Measurements from ENCODE around the gene SAFB.

Gene SAFB

DNA sequence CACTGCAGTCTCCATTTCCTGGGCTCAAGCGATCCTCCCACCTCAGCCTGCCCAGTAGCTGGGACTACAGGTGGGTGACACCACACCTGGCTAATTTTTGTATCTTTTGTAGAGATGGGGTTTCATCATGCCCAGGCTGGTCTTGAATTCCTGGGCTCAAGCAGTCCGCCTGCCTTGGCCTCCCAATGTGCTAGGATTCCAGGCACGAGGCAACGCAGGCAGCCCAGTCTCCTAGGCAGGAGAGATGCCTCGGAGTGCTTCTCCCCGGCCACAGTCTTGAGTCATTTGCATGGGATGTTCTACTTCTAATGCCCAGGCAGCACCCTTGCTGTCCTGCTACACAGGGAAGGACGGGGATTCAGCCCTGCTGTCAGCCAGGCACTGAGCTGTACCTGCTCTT is 48.7 kb downstream of the SAFB start:
- no peak for FAIRE-seq

DNA sequence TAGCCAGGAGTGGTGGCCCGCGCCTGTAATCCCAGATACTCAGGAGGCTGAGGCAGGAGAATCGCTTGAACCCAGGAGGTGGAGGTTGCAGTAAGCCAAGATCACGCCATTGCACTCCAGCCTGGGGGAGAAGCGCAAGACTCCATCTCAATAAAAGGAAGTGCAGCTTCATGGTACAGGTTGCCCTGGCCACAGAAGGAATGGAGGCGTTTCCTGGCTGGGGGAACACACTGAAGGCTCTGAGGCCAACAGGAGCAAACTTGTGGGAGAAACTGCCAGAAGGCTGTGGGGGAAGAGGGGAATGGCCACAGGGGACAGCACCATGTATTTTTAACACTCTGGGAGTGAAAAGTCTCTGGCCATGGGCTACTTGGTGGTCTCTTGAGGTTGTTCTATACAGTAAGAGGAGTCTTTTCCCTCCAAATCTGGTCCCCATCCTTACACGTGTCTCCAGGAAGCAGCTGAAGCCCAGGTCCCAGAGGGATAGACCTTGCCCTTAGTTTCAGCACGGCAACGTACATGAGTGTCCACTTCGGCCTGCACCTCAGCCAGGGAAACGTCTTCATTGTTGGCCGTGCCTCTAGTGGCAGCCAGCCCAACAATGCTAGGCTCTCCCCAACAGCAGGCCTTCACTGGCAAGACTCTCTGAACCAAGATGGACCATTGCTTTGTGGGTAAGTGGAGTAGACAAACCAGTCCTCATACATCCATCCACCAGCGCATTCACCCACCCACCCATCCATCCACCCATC is 50.0 kb downstream of the SAFB start:
- FAIRE-seq = no peak

DNA sequence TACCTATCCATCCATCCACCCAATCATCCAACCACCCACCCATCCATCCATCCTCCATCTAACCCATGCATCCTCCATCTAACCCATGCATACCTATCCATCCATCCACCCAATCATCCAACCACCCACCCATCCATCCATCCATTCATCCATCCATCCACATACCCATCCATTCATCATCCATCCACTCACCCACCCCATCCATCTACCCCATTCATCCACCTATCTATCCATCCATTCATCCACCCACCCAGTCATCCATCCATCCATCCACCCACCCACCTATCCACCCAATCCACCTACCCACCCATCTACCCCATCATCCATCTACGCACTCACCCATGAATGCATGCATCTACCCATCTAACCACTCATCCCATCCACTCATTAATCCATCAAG is 50.9 kb downstream of the SAFB start:
- FAIRE-seq = no peak

DNA sequence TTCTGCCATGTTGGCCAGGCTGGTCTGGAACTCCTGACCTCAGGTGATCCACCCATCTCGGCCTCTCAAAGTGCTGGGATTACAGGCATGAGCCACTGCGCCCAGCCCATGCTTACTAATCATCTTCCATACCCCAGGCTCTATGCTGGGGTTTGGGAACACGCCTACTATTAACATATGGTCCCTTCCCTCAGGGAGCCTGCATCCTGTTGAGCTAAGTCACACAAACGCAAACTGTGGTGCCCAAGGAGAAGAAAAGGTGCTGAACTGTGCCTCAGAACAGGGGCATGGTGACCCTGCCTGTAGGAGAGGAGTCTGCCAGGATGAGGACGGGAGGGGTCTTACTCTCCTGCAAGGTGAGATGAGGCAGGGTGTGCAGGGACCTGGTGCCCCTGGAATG is 51.8 kb downstream of the SAFB start:
- FAIRE-seq = no peak

DNA sequence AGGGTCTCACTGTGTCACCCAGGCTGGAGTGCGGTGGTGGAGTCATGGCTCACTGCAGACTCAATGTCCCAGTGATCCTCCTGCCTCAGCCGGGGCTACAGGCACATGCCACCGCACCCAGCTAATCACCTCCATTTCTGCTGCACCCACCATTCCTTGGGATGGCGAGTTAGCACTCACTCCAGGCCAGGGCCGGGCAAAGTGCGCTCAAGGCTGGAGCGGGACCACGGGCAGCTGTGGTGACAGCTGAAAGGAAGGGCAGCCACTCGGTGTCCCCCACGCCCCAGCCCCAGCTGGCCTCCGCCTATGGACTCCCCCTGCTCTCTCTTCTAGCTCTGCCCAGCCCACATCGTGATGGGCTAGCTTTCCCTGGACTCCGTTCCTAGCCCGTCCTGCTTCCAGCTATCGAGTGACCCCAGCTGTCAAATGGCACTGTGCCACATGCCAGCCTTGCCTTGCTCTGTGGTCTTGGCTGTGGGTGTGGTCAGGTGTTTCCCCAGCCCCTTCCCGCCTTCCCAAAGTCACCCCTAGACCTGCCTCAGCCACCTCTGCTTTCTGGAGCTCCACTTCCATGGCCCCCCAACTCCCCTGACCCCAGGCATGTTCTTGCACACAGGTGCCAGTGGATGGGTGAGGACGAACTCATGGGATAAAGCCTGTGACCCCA is 53.4 kb downstream of the SAFB start:
- FAIRE-seq = no peak

DNA sequence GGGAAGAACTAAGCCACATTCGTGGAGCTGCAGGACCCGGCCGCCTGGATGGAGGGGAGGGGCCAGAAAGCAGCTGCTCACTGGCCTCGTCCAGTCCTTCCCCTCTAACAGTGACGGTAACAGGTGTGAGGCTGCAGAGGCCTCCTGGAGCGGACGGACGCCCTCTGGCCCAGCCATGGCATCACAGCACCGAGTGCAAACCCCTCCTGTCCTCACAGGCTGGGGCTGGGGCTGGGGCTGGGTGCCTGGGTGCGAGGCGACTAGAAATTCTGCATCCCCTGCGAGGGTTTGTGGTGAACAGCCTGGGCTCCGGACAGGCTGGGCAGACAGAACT is 53.9 kb downstream of the SAFB start:
- FAIRE-seq = no peak

DNA sequence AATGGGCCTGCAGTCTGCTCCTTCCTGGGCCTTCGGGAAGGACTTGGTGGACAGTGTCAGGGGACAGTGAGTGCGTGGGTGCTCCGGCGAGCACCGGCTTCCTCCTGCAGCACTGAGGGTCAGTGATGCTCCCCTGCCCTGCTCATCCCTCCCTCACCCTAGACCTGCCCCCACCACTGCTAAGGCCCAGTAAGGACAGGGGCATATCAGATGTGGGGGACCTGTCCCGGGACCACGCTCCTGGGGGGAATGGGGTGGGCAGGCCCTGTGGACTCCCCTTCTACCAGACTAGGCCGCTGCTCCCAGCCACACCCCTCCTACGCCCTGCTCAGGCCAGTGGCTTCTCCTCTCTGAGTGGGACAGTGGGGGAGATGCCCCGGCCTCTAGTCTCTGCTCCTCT is 54.3 kb downstream of the SAFB start:
- no peak for FAIRE-seq

DNA sequence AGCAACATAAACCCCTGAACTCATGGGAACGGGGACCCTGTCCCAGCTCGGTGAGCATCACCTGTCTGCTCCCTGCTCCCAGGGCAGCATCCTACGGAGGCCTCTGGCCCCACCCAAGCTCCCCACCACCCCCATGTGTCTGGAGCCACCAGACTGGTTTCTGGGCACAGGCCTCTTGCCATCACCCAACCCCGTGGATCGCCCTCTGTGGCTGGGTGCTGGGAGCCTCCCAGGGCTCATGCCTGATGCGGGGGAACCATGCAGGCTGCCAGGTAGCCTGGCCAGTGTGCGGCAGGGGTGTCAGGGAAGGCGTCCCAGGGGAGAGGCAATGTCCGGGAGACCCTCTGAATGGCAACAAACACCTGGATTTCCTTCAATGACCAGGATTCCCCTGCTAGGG is 54.7 kb downstream of the SAFB start:
- FAIRE-seq = no peak

DNA sequence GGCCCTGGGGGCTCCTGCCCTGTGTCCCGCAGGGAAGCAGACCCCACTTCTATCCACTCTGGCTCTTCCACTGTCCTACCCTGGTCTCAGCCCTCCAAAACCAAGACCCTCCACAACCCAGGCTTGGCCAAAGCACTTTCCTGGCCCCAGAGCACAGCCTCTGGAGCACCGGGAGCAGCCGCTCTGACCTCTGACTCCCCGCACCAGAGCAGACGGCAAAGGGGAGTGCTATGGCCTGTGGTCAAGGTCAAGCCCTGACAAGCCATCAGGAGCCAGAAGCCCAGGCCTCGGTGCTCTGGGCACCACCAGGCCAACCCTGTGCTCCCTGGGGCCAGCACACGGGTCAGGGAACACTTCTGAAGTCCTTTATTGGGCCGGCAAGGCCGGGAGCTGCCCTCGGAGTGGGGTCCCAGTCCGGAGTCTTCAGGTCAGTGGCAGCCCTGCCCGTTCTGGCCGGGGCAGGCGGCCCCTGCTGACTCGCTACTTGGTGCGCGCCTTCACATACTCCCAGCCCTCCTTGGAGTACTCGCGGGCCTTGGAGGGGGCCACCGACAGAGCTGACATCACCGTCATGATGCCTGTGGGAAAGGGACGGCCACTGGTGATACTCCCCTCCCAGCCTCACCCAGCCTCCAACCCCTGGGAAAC is 55.3 kb downstream of the SAFB start:
- no peak for FAIRE-seq

DNA sequence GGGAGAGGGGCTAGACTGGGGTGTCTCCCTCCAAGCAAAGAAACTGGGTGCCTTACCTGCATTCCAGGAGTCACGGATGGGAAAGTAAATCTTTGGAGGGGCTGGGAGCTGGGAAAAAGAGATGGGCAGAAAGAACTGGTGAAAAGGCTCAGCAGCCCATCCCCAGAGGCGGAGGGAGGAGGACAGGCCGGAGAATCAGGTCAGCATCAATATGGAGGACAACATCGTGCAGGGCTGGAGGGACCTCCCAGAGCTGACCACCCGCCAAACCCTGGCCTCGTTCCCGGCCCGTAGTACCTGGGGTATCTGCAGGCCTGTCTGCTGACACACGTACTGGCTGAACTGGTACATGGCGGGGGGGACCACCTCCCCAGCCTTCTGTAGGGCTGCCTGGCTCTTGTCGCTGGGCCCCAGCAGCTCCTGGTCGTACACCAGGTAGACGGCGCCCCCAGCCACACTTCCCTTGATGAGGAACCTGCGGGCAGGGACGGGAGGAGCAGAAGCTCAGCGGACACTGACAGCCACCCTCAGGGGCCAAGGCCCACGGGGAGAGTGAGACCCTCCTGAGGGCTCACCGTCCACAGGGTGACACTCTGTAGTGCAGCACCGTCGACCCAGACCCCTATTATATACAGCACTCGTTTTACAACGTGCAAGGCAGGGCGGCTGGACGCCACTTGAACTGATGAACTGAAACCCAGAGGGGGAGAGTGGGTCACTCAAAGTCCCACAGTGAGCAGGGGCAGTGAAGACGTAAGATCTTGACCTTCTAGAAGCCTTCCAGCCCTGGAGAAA is 56.6 kb downstream of the SAFB start:
- FAIRE-seq = no peak

DNA sequence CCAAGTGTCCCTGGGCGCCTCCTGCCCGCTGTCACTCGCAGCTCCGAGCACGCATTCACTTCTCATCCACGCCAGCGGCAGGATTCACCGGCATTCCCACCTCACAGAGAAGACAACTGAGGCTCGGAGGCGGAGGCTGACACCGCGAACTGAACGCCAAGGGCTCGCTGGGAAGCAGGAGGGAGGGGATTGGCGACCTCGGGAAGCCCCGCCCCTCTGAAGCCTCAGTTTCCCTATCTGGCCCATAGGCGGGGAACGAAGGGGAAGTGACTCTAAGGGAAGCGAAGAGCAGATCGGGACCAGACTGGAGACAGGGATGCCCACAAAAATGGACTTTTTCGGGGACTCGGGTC is 57.2 kb downstream of the SAFB start:
- no peak for FAIRE-seq

DNA sequence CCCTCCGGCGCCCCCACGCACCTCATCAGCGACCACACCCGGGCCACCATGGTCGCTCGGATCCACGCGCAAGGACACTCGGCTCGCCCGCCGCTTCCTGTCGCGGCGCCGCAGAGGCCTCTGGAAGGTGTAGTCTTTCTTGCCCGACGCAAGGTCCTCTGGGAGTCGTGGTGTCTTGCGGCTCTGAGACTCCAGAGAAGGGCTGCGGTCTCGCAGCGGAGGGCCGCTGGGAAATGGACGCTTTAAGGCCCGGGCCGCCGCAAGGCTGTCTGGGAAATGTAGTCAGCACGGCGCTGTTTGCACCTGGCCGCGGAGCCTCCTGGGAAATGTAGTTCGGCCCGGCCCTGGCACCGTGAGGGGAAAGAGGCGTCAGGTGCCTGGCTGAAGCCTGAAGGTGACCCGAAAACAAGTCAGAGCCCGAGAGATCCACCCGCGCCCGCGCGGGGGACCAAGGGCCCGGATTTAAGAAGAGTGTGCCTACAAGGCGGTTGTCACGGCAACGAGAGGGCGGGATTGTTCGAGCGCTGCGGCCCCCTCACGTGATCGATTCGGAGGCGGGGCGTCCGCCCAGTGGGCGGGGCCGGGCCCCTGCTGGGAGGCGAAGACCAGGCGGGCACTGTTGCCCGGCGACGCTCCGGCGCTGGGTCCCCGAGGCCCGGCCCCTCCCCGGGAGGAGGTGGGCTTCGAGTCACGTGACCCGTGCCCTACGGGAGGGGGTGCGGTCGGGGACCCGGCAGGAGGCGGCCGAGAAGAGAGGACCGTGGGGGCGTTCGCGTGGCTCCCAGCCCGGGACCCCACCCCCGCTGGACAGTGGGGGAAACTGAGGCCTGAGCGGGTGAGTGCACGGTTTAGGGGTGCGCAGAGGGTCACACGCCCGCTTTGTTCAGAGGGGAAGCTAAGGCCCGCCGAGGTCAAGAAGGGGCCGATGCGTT is 57.8 kb downstream of the SAFB start, which contains the start of the genes HSD11B1L and MICOS13:
TSS of gene HSD11B1L (plus strand) at position 591 of the 932 bp plus-strand sequence. CDS start 3,806 bp downstream, outside the sequence.
TSS of gene MICOS13 (minus strand) at position 80 of the 932 bp plus-strand sequence. CDS start at position 50, 30 bp downstream.
- peak; percentile 79 for FAIRE-seq

DNA sequence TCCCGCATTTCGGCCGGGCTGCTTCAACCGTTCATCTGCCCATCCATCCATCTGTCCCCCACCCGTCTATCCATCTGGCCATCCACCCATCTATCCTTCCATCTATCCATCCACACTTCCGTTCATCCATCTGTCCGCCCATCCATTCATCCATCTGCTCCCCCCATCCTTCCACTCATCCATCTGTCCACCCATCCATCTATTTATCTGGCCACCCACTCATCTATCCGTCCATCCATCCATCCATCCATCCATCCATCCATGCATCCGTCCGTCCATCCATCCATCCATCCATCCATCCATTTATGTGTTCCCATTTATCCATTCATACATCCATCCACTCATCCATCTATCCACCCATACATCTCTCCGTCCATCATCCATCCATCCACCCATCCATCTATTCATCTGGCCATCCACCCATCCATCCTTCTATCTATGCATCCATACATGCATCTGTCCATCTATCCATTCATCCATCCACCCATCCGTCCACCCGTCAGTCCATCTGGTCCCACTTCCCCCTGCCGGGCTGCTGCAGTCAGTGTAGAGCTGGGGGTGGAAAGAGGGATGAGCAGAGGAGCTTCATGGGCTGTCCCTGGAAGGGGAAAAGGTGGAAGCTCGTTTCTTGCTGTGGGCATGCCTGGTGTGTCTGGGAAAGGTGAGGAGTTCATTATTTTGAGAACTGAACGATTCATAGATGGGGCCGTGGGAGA is 58.7 kb downstream of the SAFB start:
- no peak for FAIRE-seq

DNA sequence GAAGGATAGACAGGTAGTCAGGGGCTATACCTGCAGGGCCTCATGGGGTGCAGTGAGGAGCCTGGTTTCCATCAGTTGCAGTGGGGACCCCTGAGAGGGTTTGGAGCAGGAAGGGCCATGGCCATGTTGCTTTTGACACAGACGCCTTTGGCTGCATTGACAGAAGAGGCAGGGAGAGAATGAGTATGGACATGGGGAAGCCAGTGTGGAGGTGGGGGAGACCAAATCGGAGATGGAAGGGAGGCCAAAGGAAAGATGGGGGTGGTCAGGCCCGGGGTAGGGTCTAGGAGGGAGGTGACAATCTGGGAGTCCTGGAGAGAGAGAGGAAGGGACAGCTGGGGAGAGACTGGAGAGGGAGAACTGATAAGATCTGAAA is 59.2 kb downstream of the SAFB start:
- no peak for FAIRE-seq

DNA sequence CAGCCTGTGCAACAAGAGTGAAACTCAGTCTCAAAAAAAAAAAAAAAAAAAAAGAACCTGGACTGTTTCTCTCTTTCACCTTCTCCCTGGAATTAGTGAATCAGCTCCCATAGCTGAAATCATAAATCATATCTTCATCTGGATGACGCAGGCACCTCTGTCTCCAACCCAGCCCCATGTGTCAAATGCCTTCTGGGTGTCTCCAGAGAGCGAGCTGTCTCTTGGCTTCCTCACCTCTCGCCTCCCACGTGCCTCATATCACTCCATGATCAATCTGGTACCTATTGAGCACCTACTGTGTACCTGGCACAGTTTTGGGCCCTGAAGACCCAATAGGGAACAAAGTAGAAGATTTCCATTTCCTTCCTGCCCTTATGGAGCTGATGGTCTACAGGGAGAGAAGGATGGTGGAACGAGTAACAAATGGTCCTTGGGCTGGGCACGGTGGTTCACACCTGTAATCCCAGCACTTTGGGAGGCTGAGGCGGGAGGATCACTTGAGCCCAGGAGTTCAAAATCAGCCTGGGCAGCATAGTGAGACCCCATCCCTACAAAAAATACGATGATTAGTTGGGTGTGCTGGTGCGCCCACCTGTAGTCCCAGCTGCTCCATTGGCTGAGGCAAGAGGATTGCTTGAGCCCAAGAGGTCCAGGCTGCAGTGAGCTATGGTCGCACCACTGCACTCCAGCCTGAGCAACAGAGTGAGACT is 60.4 kb downstream of the SAFB start:
- no peak for FAIRE-seq

DNA sequence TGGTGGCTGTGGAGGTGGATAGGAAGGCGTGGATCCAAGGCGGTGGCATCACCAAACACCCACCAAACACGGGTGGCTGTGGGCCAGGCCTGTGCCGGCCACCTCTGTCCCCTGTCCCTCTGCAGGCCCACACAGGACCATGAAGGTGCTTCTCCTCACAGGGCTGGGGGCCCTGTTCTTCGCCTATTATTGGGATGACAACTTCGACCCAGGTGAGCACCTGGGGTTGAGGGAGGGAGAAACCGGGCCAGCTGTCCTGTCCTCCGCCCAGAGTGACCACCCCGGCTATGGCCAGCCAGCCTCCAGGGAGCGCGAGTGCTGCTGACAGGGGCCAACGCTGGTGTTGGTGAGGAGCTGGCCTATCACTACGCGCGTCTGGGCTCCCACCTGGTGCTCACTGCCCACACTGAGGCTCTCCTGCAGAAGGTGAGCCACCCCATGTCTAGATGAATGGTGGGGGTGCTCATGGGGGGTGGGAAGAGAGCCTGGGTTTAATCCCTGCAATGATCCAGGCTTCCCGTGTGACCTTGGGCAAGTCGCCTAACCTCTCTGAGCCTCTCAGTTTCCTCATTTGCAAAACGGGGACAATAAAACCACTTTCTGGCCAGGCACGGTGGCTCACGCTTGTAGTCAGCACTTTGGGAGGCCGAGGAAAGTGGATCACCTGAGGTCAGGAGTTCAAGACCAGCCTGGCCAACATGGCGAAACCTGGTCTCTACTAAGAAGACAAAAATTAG is 62.0 kb downstream of the SAFB start:
- no peak for FAIRE-seq

DNA sequence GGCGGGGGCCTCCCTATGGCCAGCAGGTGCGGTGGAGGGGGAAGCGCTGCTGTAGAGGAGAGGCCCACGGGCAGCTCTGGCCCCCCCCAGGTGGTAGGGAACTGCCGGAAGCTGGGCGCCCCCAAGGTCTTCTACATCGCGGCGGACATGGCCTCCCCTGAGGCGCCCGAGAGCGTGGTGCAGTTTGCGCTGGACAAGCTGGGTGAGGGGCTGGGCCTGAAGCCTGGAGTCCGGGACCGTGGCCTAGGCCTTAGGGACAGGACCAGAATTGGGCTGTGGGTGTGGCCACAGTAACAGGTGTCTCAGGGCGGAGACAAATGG is 63.4 kb downstream of the SAFB start:
- FAIRE-seq = no peak

DNA sequence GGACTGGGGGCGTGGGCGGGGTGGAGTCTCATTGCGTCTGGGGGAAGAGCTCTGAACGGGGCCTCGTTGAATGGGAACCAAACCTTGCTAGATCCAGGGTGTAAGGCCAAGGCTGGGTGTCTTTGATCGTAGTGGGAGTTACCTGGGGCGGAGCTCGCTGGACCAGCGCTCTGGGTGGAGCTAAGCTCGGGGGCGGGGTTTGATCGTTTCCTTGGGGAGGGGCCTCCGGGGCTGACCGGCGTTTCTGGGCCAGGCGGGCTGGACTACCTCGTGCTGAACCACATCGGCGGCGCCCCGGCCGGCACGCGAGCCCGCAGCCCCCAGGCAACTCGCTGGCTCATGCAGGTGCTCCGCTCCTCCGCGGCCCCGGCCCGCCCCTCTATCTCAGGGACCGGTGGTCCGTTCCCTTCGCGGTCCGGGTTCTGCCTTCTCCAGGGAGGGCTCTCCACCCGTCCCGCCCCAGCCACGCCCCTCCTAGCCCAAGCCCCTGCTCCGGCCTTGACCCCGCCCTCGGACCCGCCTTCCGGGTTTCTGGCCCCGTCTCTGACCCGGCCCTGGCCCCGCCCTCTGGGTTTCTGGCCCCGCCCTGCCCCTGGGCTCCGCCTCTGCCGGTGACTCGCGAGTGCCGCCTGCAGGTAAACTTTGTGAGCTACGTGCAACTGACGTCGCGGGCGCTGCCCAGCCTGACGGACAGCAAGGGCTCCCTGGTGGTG is 63.9 kb downstream of the SAFB start:
- no peak for FAIRE-seq

DNA sequence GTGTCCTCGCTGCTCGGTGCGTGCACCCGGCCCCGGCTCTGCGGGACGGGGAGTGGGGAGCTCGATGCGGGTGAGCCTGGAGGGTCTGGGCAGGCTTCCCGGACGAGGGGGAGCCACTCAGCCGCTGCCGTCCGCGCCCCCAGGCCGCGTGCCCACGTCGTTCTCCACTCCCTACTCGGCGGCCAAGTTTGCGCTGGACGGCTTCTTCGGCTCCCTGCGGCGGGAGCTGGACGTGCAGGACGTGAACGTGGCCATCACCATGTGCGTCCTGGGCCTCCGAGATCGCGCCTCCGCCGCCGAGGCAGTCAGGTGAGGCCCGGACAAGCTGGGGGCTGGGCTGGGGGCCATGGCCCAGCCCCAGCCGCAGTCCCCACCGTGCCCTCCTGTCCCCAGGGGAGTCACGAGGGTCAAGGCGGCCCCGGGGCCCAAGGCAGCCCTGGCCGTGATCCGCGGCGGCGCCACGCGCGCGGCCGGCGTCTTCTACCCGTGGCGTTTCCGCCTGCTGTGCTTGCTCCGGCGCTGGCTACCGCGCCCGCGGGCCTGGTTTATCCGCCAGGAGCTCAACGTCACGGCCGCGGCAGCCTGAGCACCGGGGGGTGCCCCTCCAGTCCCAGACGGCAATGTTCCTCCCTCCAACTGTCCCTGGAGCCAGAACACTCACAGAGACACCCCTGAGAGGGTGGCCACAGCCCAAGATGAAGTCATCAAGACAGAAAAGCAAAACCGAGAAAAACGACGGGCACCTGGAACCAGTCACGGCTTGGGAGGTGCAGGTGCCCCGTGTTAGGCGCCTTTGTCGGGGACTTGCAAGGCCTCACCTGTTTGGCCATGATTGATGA is 64.7 kb downstream of the SAFB start:
- no peak for FAIRE-seq
